PC-9 (cell line): ENCODE results near the gene STARD8.
"Not testable (repeated sequence)": the region's sequence is repeated elsewhere in the genome, so short reads cannot be mapped to it uniquely, and the experiment has no call there.

Source experiments
- EZH2 ChIP-seq: fragments of 200-600 bp; sonication (generic); IDR thresholded peaks from 2 replicates; pipeline ENCODE4 v1.8.0; 2017; ENCODE audit warnings: antibody characterized with exemption, low read depth
- TF ChIP-seq, protein P1 (sequence below): fragments of 200-600 bp; sonication (generic); conservative IDR thresholded peaks from 2 replicates; pipeline ENCODE4 v1.6.1; 2017; ENCODE audit warnings: mixed run types, antibody characterized with exemption, mild to moderate bottlenecking, moderate library complexity

DNA sequence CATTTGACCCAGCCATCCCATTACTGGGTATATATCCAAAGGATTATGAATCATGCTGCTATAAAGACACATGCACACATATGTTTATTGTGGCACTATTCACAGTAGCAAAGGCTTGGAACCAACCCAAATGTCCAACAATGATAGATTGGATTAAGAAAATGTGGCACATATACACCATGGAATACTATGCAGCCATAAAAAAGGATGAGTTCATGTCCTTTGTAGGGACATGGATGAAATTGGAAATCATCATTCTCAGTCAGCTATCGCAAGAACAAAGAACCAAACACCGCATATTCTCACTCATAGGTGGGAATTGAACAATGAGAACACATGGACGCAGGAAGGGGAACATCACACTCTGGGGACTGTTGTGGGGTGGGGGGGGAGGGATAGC, 94.4 kb downstream of the STARD8 start:
- TF ChIP-seq, protein P1, sequence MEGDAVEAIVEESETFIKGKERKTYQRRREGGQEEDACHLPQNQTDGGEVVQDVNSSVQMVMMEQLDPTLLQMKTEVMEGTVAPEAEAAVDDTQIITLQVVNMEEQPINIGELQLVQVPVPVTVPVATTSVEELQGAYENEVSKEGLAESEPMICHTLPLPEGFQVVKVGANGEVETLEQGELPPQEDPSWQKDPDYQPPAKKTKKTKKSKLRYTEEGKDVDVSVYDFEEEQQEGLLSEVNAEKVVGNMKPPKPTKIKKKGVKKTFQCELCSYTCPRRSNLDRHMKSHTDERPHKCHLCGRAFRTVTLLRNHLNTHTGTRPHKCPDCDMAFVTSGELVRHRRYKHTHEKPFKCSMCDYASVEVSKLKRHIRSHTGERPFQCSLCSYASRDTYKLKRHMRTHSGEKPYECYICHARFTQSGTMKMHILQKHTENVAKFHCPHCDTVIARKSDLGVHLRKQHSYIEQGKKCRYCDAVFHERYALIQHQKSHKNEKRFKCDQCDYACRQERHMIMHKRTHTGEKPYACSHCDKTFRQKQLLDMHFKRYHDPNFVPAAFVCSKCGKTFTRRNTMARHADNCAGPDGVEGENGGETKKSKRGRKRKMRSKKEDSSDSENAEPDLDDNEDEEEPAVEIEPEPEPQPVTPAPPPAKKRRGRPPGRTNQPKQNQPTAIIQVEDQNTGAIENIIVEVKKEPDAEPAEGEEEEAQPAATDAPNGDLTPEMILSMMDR = not testable (repeated sequence)
- TF ChIP-seq EZH2 = not testable (repeated sequence)
